OCI-LY7 (cell line): Measurements from ENCODE around the gene PLCG1. TPM values are rescaled to one million over a fixed set of nuclear protein-coding genes. Genes with fewer than 3 reads are reported as not detected.

ENCODE experiments used
- BruUV-seq: library from RNA; stranded (reverse); fragments of 400-500 nt; replicated peaks from 2 replicates; lab custom pipeline; 2021; lab: Mats Ljungman, UMichigan
- CTCF ChIA-PET: fragments of 300-600 bp; sonication (Branson Sonifier 250); formaldehyde crosslinking; loops from one replicate; lab custom pipeline; 2022; ENCODE audit warnings: antibody characterized with exemption; ENCODE audit not compliant: unreplicated experiment; lab: Charles Lee
- POLR2A ChIA-PET: fragments of 300-600 bp; sonication (Branson Sonifier 250); formaldehyde crosslinking; loops from one replicate; lab custom pipeline; 2022; ENCODE audit warnings: antibody characterized with exemption; lab: Charles Lee
- DNase-seq: peaks from one replicate; pipeline ENCODE4 v3.0.0-alpha.2; 2015; ENCODE audit warnings: low spot score
- H2AFZ ChIP-seq: fragments of 200-600 bp; sonication (generic), shearing (Covaris generic); 2 replicates; pipeline ENCODE4 v1.6.1; 2014; ENCODE audit warnings: mild to moderate bottlenecking, antibody characterized with exemption, low read length, moderate library complexity
- H3K27ac ChIP-seq: fragments of 200-600 bp; sonication (generic); 2 replicates; pipeline ENCODE4 v1.5.1; 2014; ENCODE audit warnings: mixed run types, low read depth, mild to moderate bottlenecking, moderate library complexity, low read length, inconsistent platforms; ENCODE audit not compliant: poor library complexity, severe bottlenecking
- H3K36me3 ChIP-seq: fragments of 200-600 bp; sonication (generic); 2 replicates; pipeline ENCODE4 v1.6.1; 2014; ENCODE audit warnings: mild to moderate bottlenecking, antibody characterized with exemption, low read length, moderate library complexity, mixed read lengths; ENCODE audit not compliant: insufficient read depth
- H3K4me1 ChIP-seq: fragments of 200-600 bp; sonication (generic); 2 replicates; pipeline ENCODE4 v1.5.1; 2014; ENCODE audit warnings: mild to moderate bottlenecking, low read length; ENCODE audit not compliant: insufficient read depth, poor library complexity, severe bottlenecking
- H3K4me2 ChIP-seq: fragments of 200-600 bp; sonication (generic); 2 replicates; pipeline ENCODE4 v1.6.1; 2014; ENCODE audit warnings: mild to moderate bottlenecking, low read length
- H3K4me3 ChIP-seq: fragments of 200-600 bp; sonication (generic); 2 replicates; pipeline ENCODE4 v1.5.1; 2014; ENCODE audit warnings: mild to moderate bottlenecking, low read depth, low read length; ENCODE audit not compliant: poor library complexity, severe bottlenecking
- H3K79me2 ChIP-seq: fragments of 200-600 bp; sonication (generic); 2 replicates; pipeline ENCODE4 v1.6.1; 2016; ENCODE audit warnings: low read depth, mild to moderate bottlenecking, low read length, moderate library complexity, mixed read lengths; ENCODE audit not compliant: insufficient read depth
- H3K9me2 ChIP-seq: fragments of 200-600 bp; sonication (generic); 2 replicates; pipeline ENCODE4 v1.6.1; 2016; ENCODE audit warnings: mild to moderate bottlenecking, low read length, mixed read lengths; ENCODE audit not compliant: insufficient read depth
- H3K9me3 ChIP-seq: fragments of 200-600 bp; sonication (generic); 2 replicates; pipeline ENCODE4 v1.6.1; 2014; ENCODE audit warnings: mild to moderate bottlenecking, mixed run types, low read length, mixed read lengths
- H4K20me1 ChIP-seq: fragments of 200-600 bp; sonication (generic); 2 replicates; pipeline ENCODE4 v1.6.1; 2014; ENCODE audit warnings: mild to moderate bottlenecking, antibody characterized with exemption, low read length, moderate library complexity, mixed read lengths; ENCODE audit not compliant: insufficient read depth
- CTCF ChIP-seq: fragments of 200-600 bp; sonication (generic); conservative IDR thresholded peaks from 2 replicates; pipeline ENCODE4 v1.5.1; 2014; ENCODE audit warnings: mild to moderate bottlenecking, antibody characterized with exemption, low read length, moderate library complexity, mixed read lengths
- EZH2phosphoT487 ChIP-seq: fragments of 200-600 bp; sonication (generic); IDR thresholded peaks from 2 replicates; pipeline ENCODE4 v1.6.1; 2018; ENCODE audit warnings: low read depth, borderline replicate concordance, mild to moderate bottlenecking, mixed run types, antibody characterized with exemption, low read length, moderate library complexity, mixed read lengths
- intact Hi-C: fragments of 100-400 bp; cut with micrococcal nuclease; formaldehyde crosslinking; loops from one replicate; pipeline ENCODE4 v1.10.0; 2022; ENCODE audit not compliant: unreplicated experiment
- total RNA-seq, 2 experiments: library from RNA; depleted of rRNA in 1 of 2; stranded (reverse); fragments of >200 nt in 1 of 2; shearing (Covaris generic) in 1 of 2; gene quantifications; 2 replicates each; pipeline ENCODE4 v1.2.3, GENCODE V29; 2014 to 2022

The PLCG1 gene
- total RNA-seq, 2 experiments from 2014 or later: 103 to 121 TPM

GRCh38 chr20:41148942-41149341, 11.6 kb downstream of the PLCG1 start:
- peaks cover 8% of the 10 kb centered on the region; the same call in 1 of the 2 replicates for H4K20me1 ChIP-seq
- no peak overlapping the region for H3K4me2 ChIP-seq
- no peak overlapping the region for H3K27ac ChIP-seq
- H2AFZ ChIP-seq: no peak overlapping the region
- no peaks in the 10 kb centered on the region for H3K9me3 ChIP-seq
- no peak for DNase-seq
- POLR2A ChIA-PET: interaction anchor here (1.0 to 1.2 kb wide), 2 partner anchors 8 to 14 kb away, joined by 3 to 5 read pairs; no protein-coding TSS in a partner anchor
- intact Hi-C loops: no loop called here
- TF ChIP-seq CTCF (no peak), EZH2phosphoT487 (no peak)
- no peaks in the 10 kb centered on the region for H3K9me2 ChIP-seq
- H3K4me3 ChIP-seq: no peak overlapping the region
- CTCF ChIA-PET: no interaction called here
- peaks cover 87% of the 10 kb centered on the region for H3K79me2 ChIP-seq
- no TSS peak for BruUV-seq
- peaks cover 38% of the 10 kb centered on the region for H3K36me3 ChIP-seq
- H3K4me1 ChIP-seq: peaks cover 48% of the 10 kb centered on the region

DNA sequence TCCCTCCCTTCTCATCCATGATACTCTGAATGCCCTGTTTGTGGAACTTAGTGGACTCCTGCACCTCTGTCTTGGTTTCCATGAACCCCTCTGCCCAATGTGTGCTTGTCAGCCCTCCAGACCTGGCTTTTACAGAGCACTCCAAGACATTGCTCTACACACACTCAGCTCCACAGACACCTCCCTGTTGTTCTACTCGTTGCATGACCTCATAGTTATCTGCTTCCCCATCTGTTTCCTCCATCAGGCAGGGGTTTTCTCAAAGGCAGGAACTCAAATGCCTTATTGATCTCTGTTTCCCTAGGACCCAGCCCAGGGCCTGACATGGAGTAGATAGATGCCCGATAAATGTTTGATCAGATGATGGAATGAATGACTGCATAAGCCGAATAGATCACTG, 13.3 kb downstream of the PLCG1 start:
- peaks cover 78% of the 10 kb centered on the region for H3K79me2 ChIP-seq
- H3K4me3 ChIP-seq: no peak overlapping the region
- ChIA-PET CTCF (no interaction called here), POLR2A (interaction anchor here (1.5 kb wide), 1 partner anchor 11 kb away, joined by 3 read pairs; no protein-coding TSS in a partner anchor)
- peaks cover 48% of the 10 kb centered on the region for H3K4me1 ChIP-seq
- H3K27ac ChIP-seq: no peak overlapping the region
- H2AFZ ChIP-seq: no peak overlapping the region
- no peak overlapping the region for H3K4me2 ChIP-seq
- no peaks in the 10 kb centered on the region for H3K9me3 ChIP-seq
- H3K9me2 ChIP-seq: no peaks in the 10 kb centered on the region
- TF ChIP-seq CTCF: no peak
- no peak for TF ChIP-seq EZH2phosphoT487
- BruUV-seq: no TSS peak
- H3K36me3 ChIP-seq: peaks cover 21% of the 10 kb centered on the region
- H4K20me1 ChIP-seq: peaks cover 8% of the 10 kb centered on the region; the same call in 1 of the 2 replicates
- intact Hi-C loops: no loop called here
- no peak for DNase-seq

- Histone ChIP-seq H3K4me1 (peaks cover 48% of the 10 kb centered on the region), H3K36me3 (peaks cover 16% of the 10 kb centered on the region), H3K4me2 (no peak overlapping the region), H2AFZ (no peak overlapping the region), H3K9me2 (no peaks in the 10 kb centered on the region), H3K79me2 (peaks cover 71% of the 10 kb centered on the region), H3K9me3 (no peaks in the 10 kb centered on the region), H3K4me3 (no peak overlapping the region), H4K20me1 (peaks cover 8% of the 10 kb centered on the region; the same call in 1 of the 2 replicates), H3K27ac (no peak overlapping the region)
- ChIA-PET CTCF (no interaction called here), POLR2A (interaction anchor here (1.5 kb wide), 2 partner anchors 9 to 11 kb away, joined by 3 to 6 read pairs; no protein-coding TSS in a partner anchor)
- TF ChIP-seq CTCF (no peak), EZH2phosphoT487 (no peak)
- DNase-seq: no peak
- intact Hi-C loops: no loop called here
- no TSS peak for BruUV-seq
Measured at GRCh38 chr20:41151134-41151869, 14.0 kb downstream of the PLCG1 start.
